CD14-positive monocyte (primary cell): ENCODE measurements around the gene HDHD5. TPM values are rescaled to one million over a fixed set of nuclear protein-coding genes. Genes with fewer than 3 reads are reported as not detected.

Experiments used
- DNase-seq, 3 donors: peaks; one replicate each; pipeline ENCODE4 v3.0.0-alpha.2; 2011 to 2022
- H2AFZ ChIP-seq: 2 replicates; pipeline ENCODE4 v1.6.0; 2012; ENCODE audit warnings: mild to moderate bottlenecking, low read depth, low read length, inconsistent platforms; ENCODE audit not compliant: insufficient read depth, poor library complexity, severe bottlenecking
- H3K27ac ChIP-seq, 2 donors: 1 replicate in 1 of 2; 2 replicates in 1 of 2; pipeline ENCODE4 v1.5.1; 2012 to 2013; ENCODE audit warnings: low read length in 2 of 2, control low read depth in 1 of 2, inconsistent platforms in 1 of 2, low read depth in 1 of 2, mild to moderate bottlenecking in 1 of 2
- H3K27me3 ChIP-seq, 2 donors: one replicate each; pipeline versions ENCODE4 v1.6.0 to v1.6.1; 2011 to 2013; ENCODE audit warnings: low read length in 2 of 2; ENCODE audit not compliant: control insufficient read depth in 2 of 2, insufficient read depth in 2 of 2
- H3K36me3 ChIP-seq, 2 donors: replicated peaks in 1 of 2; 1 replicate in 1 of 2; 2 replicates in 1 of 2; pipeline versions ENCODE4 v1.5.1 to v1.6.1; 2012 to 2013; ENCODE audit warnings: low read length in 2 of 2, control low read depth in 1 of 2, inconsistent platforms in 1 of 2, mild to moderate bottlenecking in 1 of 2; ENCODE audit not compliant: insufficient read depth in 2 of 2, control insufficient read depth in 1 of 2
- H3K4me1 ChIP-seq, 2 donors: 1 replicate in 1 of 2; 2 replicates in 1 of 2; pipeline versions ENCODE4 v1.5.1 to v1.6.1; 2012 to 2013; ENCODE audit warnings: low read length in 2 of 2, control low read depth in 1 of 2, inconsistent platforms in 1 of 2, mild to moderate bottlenecking in 1 of 2, moderate library complexity in 1 of 2; ENCODE audit not compliant: insufficient read depth in 2 of 2, control insufficient read depth in 1 of 2
- H3K4me2 ChIP-seq: replicated peaks from 2 replicates; pipeline ENCODE3; 2012; ENCODE audit warnings: low read length, moderate library complexity, mild to moderate bottlenecking; ENCODE audit not compliant: poor library complexity, severe bottlenecking; ENCODE audit errors: extremely low read depth
- H3K4me3 ChIP-seq, 3 experiments: fragments of 200-600 bp in 1 of 3; sonication (generic) in 1 of 3; replicated peaks in 1 of 3; 1 replicate in 2 of 3; 2 replicates in 1 of 3; pipeline ENCODE4 v1.5.1; 2011 to 2013; ENCODE audit warnings: low read length in 3 of 3, mild to moderate bottlenecking in 3 of 3, control low read depth in 2 of 3, low read depth in 2 of 3, inconsistent platforms in 1 of 3, moderate library complexity in 1 of 3
- H3K79me2 ChIP-seq: 2 replicates; pipeline ENCODE4 v1.6.0; 2012; ENCODE audit warnings: mild to moderate bottlenecking, control low read depth, inconsistent platforms, low read length, moderate library complexity; ENCODE audit not compliant: insufficient read depth
- H3K9ac ChIP-seq: 2 replicates; pipeline ENCODE4 v1.6.0; 2017; ENCODE audit warnings: low read length, mild to moderate bottlenecking; ENCODE audit not compliant: insufficient read depth, poor library complexity, severe bottlenecking
- H3K9me3 ChIP-seq, 2 donors: replicated peaks in 1 of 2; 1 replicate in 1 of 2; 2 replicates in 1 of 2; pipeline versions ENCODE4 v1.5.1 to v1.6.1; 2012 to 2013; ENCODE audit warnings: low read length in 2 of 2, control low read depth in 1 of 2; ENCODE audit not compliant: control insufficient read depth in 1 of 2, insufficient read depth in 1 of 2
- H4K20me1 ChIP-seq: 2 replicates; pipeline ENCODE4 v1.6.0; 2012; ENCODE audit warnings: mild to moderate bottlenecking, low read length, control low read depth, moderate library complexity; ENCODE audit not compliant: insufficient read depth
- H3K27ac Mint-ChIP-seq, 7 donors: one replicate each; pipeline ENCODE4 v1.8.0; 2020; ENCODE audit warnings: mild to moderate bottlenecking in 7 of 7, mixed read lengths in 7 of 7, moderate library complexity in 6 of 7, inconsistent platforms in 2 of 7
- H3K27me3 Mint-ChIP-seq, 3 donors: one replicate each; pipeline ENCODE4 v1.8.0; 2021 to 2022; ENCODE audit warnings: low read depth in 3 of 3, mild to moderate bottlenecking in 3 of 3, mixed read lengths in 3 of 3, moderate library complexity in 3 of 3, inconsistent platforms in 1 of 3
- H3K36me3 Mint-ChIP-seq, 2 donors: one replicate each; pipeline ENCODE4 v1.8.0; 2020; ENCODE audit warnings: mixed read lengths in 2 of 2, inconsistent platforms in 1 of 2, mild to moderate bottlenecking in 1 of 2
- H3K4me1 Mint-ChIP-seq: one replicate; pipeline ENCODE4 v1.8.0; 2020; ENCODE audit warnings: mild to moderate bottlenecking, mixed read lengths
- H3K4me3 Mint-ChIP-seq, 2 donors: one replicate each; pipeline ENCODE4 v1.8.0; 2020; ENCODE audit warnings: mild to moderate bottlenecking in 2 of 2, mixed read lengths in 2 of 2, moderate library complexity in 1 of 2
- H3K9me3 Mint-ChIP-seq, 7 donors: one replicate each; pipeline ENCODE4 v1.8.0; 2020 to 2022; ENCODE audit warnings: mixed read lengths in 7 of 7, mild to moderate bottlenecking in 6 of 7, moderate library complexity in 6 of 7, inconsistent platforms in 2 of 7
- CTCF ChIP-seq: fragments of 200-600 bp; IDR thresholded peaks from one replicate; pipeline ENCODE4 v1.8.0; 2022; ENCODE audit warnings: antibody characterized with exemption, mild to moderate bottlenecking
- WGBS: methylation state at CpG from one replicate; pipeline ENCODE4 v1.1.5; 2013; ENCODE audit warnings: missing lambda C conversion rate; ENCODE audit not compliant: insufficient coverage; 5-methylcytosine and 5-hydroxymethylcytosine counted together
- intact Hi-C, 2 donors: fragments of 100-400 bp; cut with micrococcal nuclease; formaldehyde crosslinking; loops; one replicate each; pipeline versions ENCODE4 v1.15.0 to v1.15.1; 2023
- polyA plus RNA-seq, 3 donors: library from polyadenylated mRNA; depleted of rRNA in 1 of 3; unstranded in 2 of 3; stranded (reverse) in 1 of 3; fragments of 300-500 nt in 2 of 3; fragments of >200 nt in 1 of 3; fragmentation: Illumina TruSeq in 2 of 3; gene quantifications; 1 replicate in 2 of 3; 2 replicates in 1 of 3; pipeline ENCODE4 v1.2.3, GENCODE V29; 2012 to 2021

Gene HDHD5
- polyA plus RNA-seq, 3 donors = 75.9 to 119 (median 79.9) TPM

DNA sequence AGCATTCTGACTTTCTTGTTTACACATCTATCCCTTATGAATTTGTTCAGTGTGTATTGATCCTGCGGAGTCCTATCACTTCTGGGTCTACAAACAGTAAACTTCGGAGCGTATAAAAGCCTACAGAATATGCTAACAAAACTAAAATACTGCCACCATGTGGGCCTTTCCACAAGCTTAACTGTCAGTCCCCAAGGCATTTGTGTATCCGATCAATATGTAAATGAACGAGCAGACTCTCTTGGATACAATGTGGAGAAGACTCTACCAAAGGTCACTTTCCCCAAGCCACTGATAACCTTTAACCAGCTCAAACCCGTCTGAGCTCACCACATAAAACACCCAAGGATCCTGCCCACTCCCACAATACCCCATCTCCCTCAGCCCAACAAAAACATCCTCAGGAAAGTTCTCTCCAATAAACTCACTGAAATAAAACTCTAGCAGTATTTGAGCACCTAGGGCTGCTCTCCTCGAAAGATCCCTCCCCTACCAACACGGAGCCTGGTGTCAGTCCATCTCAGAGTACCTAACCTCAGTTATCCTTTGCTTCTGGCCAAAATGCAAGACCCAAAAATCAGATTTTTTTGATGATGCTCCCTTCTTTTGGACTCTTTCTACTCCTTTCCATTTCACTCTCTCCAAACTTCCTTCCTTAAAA, 42.3 kb upstream of the HDHD5 start:
- Mint-ChIP-seq H3K9me3 (peaks cover 0 to 1% (median 0%) of the 10 kb centered on the region in 7 donors), H3K27me3 (no peaks in the 10 kb centered on the region), H3K4me1 (peaks cover 2% of the 10 kb centered on the region), H3K4me3 (no peak overlapping the region), H3K36me3 (peaks cover 88 to 98% of the 10 kb centered on the region in 2 donors), H3K27ac (peak overlapping the region in 5 of 7 donors; percentile 19 to 66 (median 57))
- H3K4me3 ChIP-seq = no peak overlapping the region
- no peaks in the 10 kb centered on the region for H3K9me3 ChIP-seq
- TF ChIP-seq CTCF = no peak
- H3K9ac ChIP-seq = no peak overlapping the region
- H3K79me2 ChIP-seq = peaks cover 18% of the 10 kb centered on the region
- intact Hi-C loops = no loop called here
- no peak for DNase-seq
- H3K4me1 ChIP-seq = no peaks in the 10 kb centered on the region
- no peak overlapping the region for H3K4me2 ChIP-seq
- H4K20me1 ChIP-seq = peaks cover 99% of the 10 kb centered on the region
- H3K27me3 ChIP-seq = no peaks in the 10 kb centered on the region
- no peak overlapping the region for H3K27ac ChIP-seq
- H2AFZ ChIP-seq = no peak overlapping the region
- peaks cover 86 to 99% of the 10 kb centered on the region in 2 donors for H3K36me3 ChIP-seq
- WGBS = 93% methylated on average over 7 of the region's 8 CpGs

GRCh38 chr22:17199003-17199731, 40.1 kb upstream of the HDHD5 start:
- no peak overlapping the region for H2AFZ ChIP-seq
- Mint-ChIP-seq H3K36me3 (peaks cover 79 to 94% of the 10 kb centered on the region in 2 donors), H3K4me1 (peaks cover 2% of the 10 kb centered on the region), H3K4me3 (no peak overlapping the region), H3K27ac (peak overlapping the region in 2 of 7 donors; percentile 68 to 81), H3K27me3 (no peaks in the 10 kb centered on the region), H3K9me3 (peaks cover 0 to 1% (median 0%) of the 10 kb centered on the region in 7 donors)
- WGBS = 85% methylated on average over 14 of the region's 20 CpGs
- no peaks in the 10 kb centered on the region for H3K27me3 ChIP-seq
- H3K4me2 ChIP-seq = no peak overlapping the region
- peaks cover 78 to 100% of the 10 kb centered on the region in 2 donors for H3K36me3 ChIP-seq
- intact Hi-C loops = no loop called here
- H3K9me3 ChIP-seq = no peaks in the 10 kb centered on the region
- H4K20me1 ChIP-seq = peaks cover 100% of the 10 kb centered on the region
- H3K4me3 ChIP-seq = no peak overlapping the region
- no peaks in the 10 kb centered on the region for H3K4me1 ChIP-seq
- no peak for DNase-seq
- no peak overlapping the region for H3K9ac ChIP-seq
- H3K27ac ChIP-seq = peak overlapping the region in 1 of 2 donors; percentile 36
- peaks cover 18% of the 10 kb centered on the region for H3K79me2 ChIP-seq
- TF ChIP-seq CTCF = no peak
